Chondrocyte (in vitro differentiated cells): ENCODE data around the gene MED20. TPM values are rescaled to one million over a fixed set of nuclear protein-coding genes. Genes with fewer than 3 reads are reported as not detected.

ENCODE experiments used
- DNase-seq: peaks from one replicate; pipeline ENCODE4 v3.0.0; 2021; ENCODE audit warnings: mixed read lengths, low spot score
- H3K27ac Mint-ChIP-seq: one replicate; pipeline ENCODE4 v1.8.0; 2021; ENCODE audit warnings: mild to moderate bottlenecking, moderate library complexity, mixed read lengths; ENCODE audit not compliant: unreplicated experiment
- H3K27me3 Mint-ChIP-seq: 2 replicates; pipeline ENCODE4 v1.8.0; 2021; ENCODE audit warnings: low read depth, mixed read lengths
- H3K36me3 Mint-ChIP-seq: 2 replicates; pipeline ENCODE4 v1.8.0; 2021; ENCODE audit warnings: low read depth, mixed read lengths
- H3K4me1 Mint-ChIP-seq: 2 replicates; pipeline ENCODE4 v1.8.0; 2021; ENCODE audit warnings: low read depth, mild to moderate bottlenecking, mixed read lengths
- H3K4me3 Mint-ChIP-seq: one replicate; pipeline ENCODE4 v1.8.0; 2021; ENCODE audit warnings: mild to moderate bottlenecking, moderate library complexity, mixed read lengths; ENCODE audit not compliant: unreplicated experiment
- H3K9me3 Mint-ChIP-seq: 2 replicates; pipeline ENCODE4 v1.8.0; 2021; ENCODE audit warnings: low read depth, mixed read lengths
- total RNA-seq: library from RNA; stranded (reverse); gene quantifications from 3 replicates; pipeline ENCODE4 v1.2.1, GENCODE V29; 2021
- TF ChIP-seq, protein P1 (sequence below): fragments of 200-600 bp; sonication (generic); IDR thresholded peaks from 2 replicates; pipeline ENCODE4 v1.5.0; 2021; ENCODE audit warnings: antibody characterized with exemption, mild to moderate bottlenecking, moderate library complexity

Gene MED20
- total RNA-seq, 1 donor from 2014 or later = 23.4 TPM

- Mint-ChIP-seq H3K9me3 (no peaks in the 10 kb centered on the region), H3K4me1 (peaks cover 9% of the 10 kb centered on the region), H3K4me3 (no peak overlapping the region), H3K27ac (no peak overlapping the region), H3K36me3 (peaks cover 26% of the 10 kb centered on the region), H3K27me3 (no peaks in the 10 kb centered on the region)
- no peak for DNase-seq
- TF ChIP-seq, protein P1, sequence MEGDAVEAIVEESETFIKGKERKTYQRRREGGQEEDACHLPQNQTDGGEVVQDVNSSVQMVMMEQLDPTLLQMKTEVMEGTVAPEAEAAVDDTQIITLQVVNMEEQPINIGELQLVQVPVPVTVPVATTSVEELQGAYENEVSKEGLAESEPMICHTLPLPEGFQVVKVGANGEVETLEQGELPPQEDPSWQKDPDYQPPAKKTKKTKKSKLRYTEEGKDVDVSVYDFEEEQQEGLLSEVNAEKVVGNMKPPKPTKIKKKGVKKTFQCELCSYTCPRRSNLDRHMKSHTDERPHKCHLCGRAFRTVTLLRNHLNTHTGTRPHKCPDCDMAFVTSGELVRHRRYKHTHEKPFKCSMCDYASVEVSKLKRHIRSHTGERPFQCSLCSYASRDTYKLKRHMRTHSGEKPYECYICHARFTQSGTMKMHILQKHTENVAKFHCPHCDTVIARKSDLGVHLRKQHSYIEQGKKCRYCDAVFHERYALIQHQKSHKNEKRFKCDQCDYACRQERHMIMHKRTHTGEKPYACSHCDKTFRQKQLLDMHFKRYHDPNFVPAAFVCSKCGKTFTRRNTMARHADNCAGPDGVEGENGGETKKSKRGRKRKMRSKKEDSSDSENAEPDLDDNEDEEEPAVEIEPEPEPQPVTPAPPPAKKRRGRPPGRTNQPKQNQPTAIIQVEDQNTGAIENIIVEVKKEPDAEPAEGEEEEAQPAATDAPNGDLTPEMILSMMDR = no peak
Observed at GRCh38 chr6:41932378-41932777, 11.4 kb upstream of the MED20 start.

GRCh38 chr6:41931792-41932191 is 10.9 kb upstream of the MED20 start:
- Mint-ChIP-seq H3K36me3 (peaks cover 29% of the 10 kb centered on the region), H3K27me3 (no peaks in the 10 kb centered on the region), H3K4me1 (peaks cover 9% of the 10 kb centered on the region), H3K9me3 (no peaks in the 10 kb centered on the region), H3K27ac (peak overlapping the region; percentile 4), H3K4me3 (no peak overlapping the region)
- DNase-seq = no peak
- TF ChIP-seq, protein P1 = no peak

- TF ChIP-seq, protein P1 = no peak
- H3K36me3 Mint-ChIP-seq = peaks cover 28% of the 10 kb centered on the region
- no peaks in the 10 kb centered on the region for H3K27me3 Mint-ChIP-seq
Observed at GRCh38 chr6:41929924-41930323, 9.0 kb upstream of the MED20 start.

GRCh38 chr6:41927253-41927652 is 6.3 kb upstream of the MED20 start:
- Mint-ChIP-seq H3K4me1 (peaks cover 19% of the 10 kb centered on the region), H3K27ac (no peak overlapping the region), H3K9me3 (no peaks in the 10 kb centered on the region), H3K4me3 (no peak overlapping the region), H3K36me3 (peaks cover 23% of the 10 kb centered on the region), H3K27me3 (no peaks in the 10 kb centered on the region)
- TF ChIP-seq, protein P1 = no peak
- no peak for DNase-seq

More at GRCh38 chr6:41929924-41930323, 9.0 kb upstream of the MED20 start:
- Mint-ChIP-seq H3K4me1 (no peaks in the 10 kb centered on the region), H3K27ac (no peak overlapping the region), H3K9me3 (no peaks in the 10 kb centered on the region), H3K4me3 (no peak overlapping the region)
- no peak for DNase-seq

DNA sequence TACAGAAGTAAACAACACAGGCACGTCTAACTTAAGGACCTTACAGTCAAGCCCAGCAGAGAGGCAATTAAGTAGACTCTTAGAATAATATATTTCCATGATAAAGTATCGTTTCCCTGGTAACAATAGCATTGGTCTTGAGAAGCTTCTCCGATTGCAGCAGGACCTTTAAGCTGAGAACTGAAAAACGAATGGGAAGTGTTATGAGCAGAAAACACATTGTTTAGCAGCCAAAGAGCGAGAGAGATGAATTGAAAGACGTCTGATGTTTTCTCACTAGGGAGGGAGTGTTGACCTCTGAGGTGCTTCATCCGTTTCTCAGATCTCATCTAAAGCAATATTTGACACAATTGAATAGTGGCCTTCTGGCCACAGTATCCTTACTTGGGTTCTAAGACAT is 1.2 kb upstream of the MED20 start:
- H3K27me3 Mint-ChIP-seq = no peaks in the 10 kb centered on the region
- H3K27ac Mint-ChIP-seq = peak overlapping the region; percentile 100
- H3K9me3 Mint-ChIP-seq = no peaks in the 10 kb centered on the region
- no peak for DNase-seq
- TF ChIP-seq, protein P1 = no peak
- H3K4me1 Mint-ChIP-seq = peaks cover 46% of the 10 kb centered on the region
- H3K4me3 Mint-ChIP-seq = peak overlapping the region; percentile 93
- H3K36me3 Mint-ChIP-seq = peaks cover 11% of the 10 kb centered on the region
